ENCODE results near the gene IFIT5.
"Not testable (repeated sequence)": the region's sequence is repeated elsewhere in the genome, so short reads cannot be mapped to it uniquely, and the experiment has no call there.

The IFIT5 gene

GRCh38 chr10:89395141-89395540 is 19.2 kb upstream of the IFIT5 start:
- DNase-seq: no peak

- no peak for DNase-seq
Measured at GRCh38 chr10:89398003-89398749, 16.2 kb upstream of the IFIT5 start.

GRCh38 chr10:89399956-89400355 is 14.4 kb upstream of the IFIT5 start:
- peak; percentile 80 for DNase-seq

- DNase-seq: no peak
Measured at GRCh38 chr10:89403043-89403442, 11.3 kb upstream of the IFIT5 start.

- no peak for DNase-seq
Measured at GRCh38 chr10:89404104-89405047, 10.0 kb upstream of the IFIT5 start.

- not testable (repeated sequence) for DNase-seq
Measured at GRCh38 chr10:89406178-89406577, 8.2 kb upstream of the IFIT5 start.

- DNase-seq: not testable (repeated sequence)
Measured at GRCh38 chr10:89407792-89408191, 6.6 kb upstream of the IFIT5 start.

- DNase-seq: not testable (repeated sequence)
Measured at GRCh38 chr10:89409282-89409681, 5.1 kb upstream of the IFIT5 start.

- peak; percentile 48 for DNase-seq
Measured at GRCh38 chr10:89410551-89410950, 3.8 kb upstream of the IFIT5 start.

- not testable (repeated sequence) for DNase-seq
Measured at GRCh38 chr10:89411135-89411534, 3.2 kb upstream of the IFIT5 start.

GRCh38 chr10:89412276-89412675 is 2.1 kb upstream of the IFIT5 start:
- not testable (repeated sequence) for DNase-seq

- DNase-seq: no peak
Measured at GRCh38 chr10:89413398-89413912, 913 bp upstream of the IFIT5 start.

GRCh38 chr10:89414879-89415821 is 782 bp downstream of the IFIT5 start:
- peak; percentile 65 for DNase-seq

GRCh38 chr10:89416465-89416864 is 2.1 kb downstream of the IFIT5 start:
- no peak for DNase-seq

- no peak for DNase-seq
Measured at GRCh38 chr10:89419548-89419947, 5.2 kb downstream of the IFIT5 start.

- DNase-seq: no peak
Measured at GRCh38 chr10:89421018-89421476, 6.7 kb downstream of the IFIT5 start.

GRCh38 chr10:89425000-89425399 is 10.6 kb downstream of the IFIT5 start:
- no peak for DNase-seq

- DNase-seq: peak; percentile 56
Measured at GRCh38 chr10:89426230-89426868, 12.0 kb downstream of the IFIT5 start.

- no peak for DNase-seq
Measured at GRCh38 chr10:89427629-89428028, 13.3 kb downstream of the IFIT5 start.

- no peak for DNase-seq
Measured at GRCh38 chr10:89428877-89429276, 14.5 kb downstream of the IFIT5 start.

- no peak for DNase-seq
Measured at GRCh38 chr10:89431977-89432376, 17.6 kb downstream of the IFIT5 start.

- DNase-seq: no peak
Measured at GRCh38 chr10:89438525-89438924, 24.2 kb downstream of the IFIT5 start.
